H1 (cell line): ENCODE measurements around the gene TBX4.

Experiments used
- CEBPB ChIP-seq: IDR thresholded peaks from 2 replicates; pipeline ENCODE4 v1.6.1; 2012; ENCODE audit warnings: low read depth, low read length
- CTCF ChIP-seq, 3 experiments: IDR thresholded peaks; 1 replicate in 2 of 3; 2 replicates in 1 of 3; pipeline versions ENCODE4 v1.5.1 to v1.6.1; 2011; ENCODE audit warnings: low read length in 3 of 3, mild to moderate bottlenecking in 3 of 3, inconsistent platforms in 2 of 3, low read depth in 1 of 3, moderate library complexity in 1 of 3; ENCODE audit not compliant: insufficient read depth in 1 of 3; ENCODE audit errors: control extremely low read depth in 1 of 3
- JUND ChIP-seq: IDR thresholded peaks from 2 replicates; pipeline ENCODE4 v1.6.1; 2011; ENCODE audit warnings: mild to moderate bottlenecking, improper control_type of control experiment, low read length
- MAX ChIP-seq: IDR thresholded peaks from 2 replicates; pipeline ENCODE4 v1.6.1; 2012; ENCODE audit warnings: inconsistent platforms
- POLR2A ChIP-seq, 2 experiments: IDR thresholded peaks; 1 replicate in 1 of 2; 2 replicates in 1 of 2; pipeline ENCODE4 v1.6.1; 2011; ENCODE audit warnings: low read depth in 2 of 2, low read length in 2 of 2, mild to moderate bottlenecking in 2 of 2; ENCODE audit errors: control extremely low read depth in 1 of 2
- RFX5 ChIP-seq: IDR thresholded peaks from 2 replicates; pipeline ENCODE4 v1.6.1; 2011; ENCODE audit warnings: low read depth, low read length, improper control_type of control experiment, borderline replicate concordance
- SIN3A ChIP-seq, 2 experiments: IDR thresholded peaks in 1 of 2; conservative IDR thresholded peaks in 1 of 2; 2 replicates each; pipeline ENCODE4 v1.6.1; 2011 to 2012; ENCODE audit warnings: low read length in 2 of 2, improper control_type of control experiment in 1 of 2, low read depth in 1 of 2, mild to moderate bottlenecking in 1 of 2
- SP1 ChIP-seq: IDR thresholded peaks from 2 replicates; pipeline ENCODE4 v1.6.1; 2011; ENCODE audit warnings: low read depth, low read length

GRCh38 chr17:61496174-61496956 lies 44.1 kb downstream of the TBX4 start:
- TF ChIP-seq CTCF (IDR thresholded peaks at IDR 0.05; ENCODE audit: control extremely low read depth in 1 of 3, insufficient read depth in 1 of 3, low read depth in 1 of 3, low read length in 3 of 3) (no peak), POLR2A (IDR thresholded peaks at IDR 0.05; ENCODE audit: control extremely low read depth in 1 of 2, low read depth in 2 of 2, low read length in 2 of 2) (no peak), MAX (no peak), RFX5 (no peak), SIN3A (conservative IDR thresholded peaks at IDR 0.05 in 1 of 2, IDR thresholded peaks at IDR 0.05 in 1 of 2; ENCODE audit: low read depth in 1 of 2, low read length in 2 of 2) (no peak), CEBPB (no peak), SP1 (no peak), JUND (no peak)
